PC-9 (cell line): Measurements from ENCODE around the gene PDE7B.

Experiments used
- EZH2 ChIP-seq: fragments of 200-600 bp; sonication (generic); IDR thresholded peaks from 2 replicates; pipeline ENCODE4 v1.8.0; 2017; ENCODE audit warnings: antibody characterized with exemption, low read depth
- TF ChIP-seq, protein P1 (sequence below): fragments of 200-600 bp; sonication (generic); conservative IDR thresholded peaks from 2 replicates; pipeline ENCODE4 v1.6.1; 2017; ENCODE audit warnings: mixed run types, antibody characterized with exemption, mild to moderate bottlenecking, moderate library complexity

DNA sequence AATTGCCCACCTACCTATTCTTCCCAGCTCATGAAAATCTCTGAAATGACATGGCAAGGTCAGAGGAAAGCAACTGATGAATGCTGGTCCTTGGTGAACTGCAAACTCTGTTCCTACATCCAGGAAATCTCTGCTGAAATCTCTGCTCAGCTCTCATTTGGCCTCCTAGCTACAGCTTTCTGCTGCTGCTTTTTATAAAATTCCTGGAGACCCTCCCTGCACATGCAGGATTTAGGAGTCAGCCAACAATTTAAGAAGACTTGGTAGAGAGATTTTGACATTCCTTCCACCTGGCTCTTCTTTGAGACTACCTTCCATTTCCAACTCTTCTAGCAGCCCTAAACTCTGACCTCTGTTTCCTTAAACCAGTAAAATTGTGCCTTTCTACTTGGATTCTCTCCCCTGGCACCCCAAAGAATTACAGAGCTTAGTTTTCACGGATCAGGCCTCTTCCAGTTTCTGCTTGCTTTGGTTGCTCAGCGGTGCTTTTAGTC is 55.5 kb downstream of the PDE7B start:
- TF ChIP-seq, protein P1, sequence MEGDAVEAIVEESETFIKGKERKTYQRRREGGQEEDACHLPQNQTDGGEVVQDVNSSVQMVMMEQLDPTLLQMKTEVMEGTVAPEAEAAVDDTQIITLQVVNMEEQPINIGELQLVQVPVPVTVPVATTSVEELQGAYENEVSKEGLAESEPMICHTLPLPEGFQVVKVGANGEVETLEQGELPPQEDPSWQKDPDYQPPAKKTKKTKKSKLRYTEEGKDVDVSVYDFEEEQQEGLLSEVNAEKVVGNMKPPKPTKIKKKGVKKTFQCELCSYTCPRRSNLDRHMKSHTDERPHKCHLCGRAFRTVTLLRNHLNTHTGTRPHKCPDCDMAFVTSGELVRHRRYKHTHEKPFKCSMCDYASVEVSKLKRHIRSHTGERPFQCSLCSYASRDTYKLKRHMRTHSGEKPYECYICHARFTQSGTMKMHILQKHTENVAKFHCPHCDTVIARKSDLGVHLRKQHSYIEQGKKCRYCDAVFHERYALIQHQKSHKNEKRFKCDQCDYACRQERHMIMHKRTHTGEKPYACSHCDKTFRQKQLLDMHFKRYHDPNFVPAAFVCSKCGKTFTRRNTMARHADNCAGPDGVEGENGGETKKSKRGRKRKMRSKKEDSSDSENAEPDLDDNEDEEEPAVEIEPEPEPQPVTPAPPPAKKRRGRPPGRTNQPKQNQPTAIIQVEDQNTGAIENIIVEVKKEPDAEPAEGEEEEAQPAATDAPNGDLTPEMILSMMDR, result no peak
- no peak for TF ChIP-seq EZH2
